GM21390 (cell line): ENCODE measurements around the gene MPPED2.

Source experiments
- ATAC-seq: cut with Tn5 transposase; IDR thresholded peaks from one replicate; pipeline ENCODE4 v1.9.1; 2021; ENCODE audit not compliant: unreplicated experiment

Gene MPPED2, protein sequence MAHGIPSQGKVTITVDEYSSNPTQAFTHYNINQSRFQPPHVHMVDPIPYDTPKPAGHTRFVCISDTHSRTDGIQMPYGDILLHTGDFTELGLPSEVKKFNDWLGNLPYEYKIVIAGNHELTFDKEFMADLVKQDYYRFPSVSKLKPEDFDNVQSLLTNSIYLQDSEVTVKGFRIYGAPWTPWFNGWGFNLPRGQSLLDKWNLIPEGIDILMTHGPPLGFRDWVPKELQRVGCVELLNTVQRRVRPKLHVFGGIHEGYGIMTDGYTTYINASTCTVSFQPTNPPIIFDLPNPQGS

DNA sequence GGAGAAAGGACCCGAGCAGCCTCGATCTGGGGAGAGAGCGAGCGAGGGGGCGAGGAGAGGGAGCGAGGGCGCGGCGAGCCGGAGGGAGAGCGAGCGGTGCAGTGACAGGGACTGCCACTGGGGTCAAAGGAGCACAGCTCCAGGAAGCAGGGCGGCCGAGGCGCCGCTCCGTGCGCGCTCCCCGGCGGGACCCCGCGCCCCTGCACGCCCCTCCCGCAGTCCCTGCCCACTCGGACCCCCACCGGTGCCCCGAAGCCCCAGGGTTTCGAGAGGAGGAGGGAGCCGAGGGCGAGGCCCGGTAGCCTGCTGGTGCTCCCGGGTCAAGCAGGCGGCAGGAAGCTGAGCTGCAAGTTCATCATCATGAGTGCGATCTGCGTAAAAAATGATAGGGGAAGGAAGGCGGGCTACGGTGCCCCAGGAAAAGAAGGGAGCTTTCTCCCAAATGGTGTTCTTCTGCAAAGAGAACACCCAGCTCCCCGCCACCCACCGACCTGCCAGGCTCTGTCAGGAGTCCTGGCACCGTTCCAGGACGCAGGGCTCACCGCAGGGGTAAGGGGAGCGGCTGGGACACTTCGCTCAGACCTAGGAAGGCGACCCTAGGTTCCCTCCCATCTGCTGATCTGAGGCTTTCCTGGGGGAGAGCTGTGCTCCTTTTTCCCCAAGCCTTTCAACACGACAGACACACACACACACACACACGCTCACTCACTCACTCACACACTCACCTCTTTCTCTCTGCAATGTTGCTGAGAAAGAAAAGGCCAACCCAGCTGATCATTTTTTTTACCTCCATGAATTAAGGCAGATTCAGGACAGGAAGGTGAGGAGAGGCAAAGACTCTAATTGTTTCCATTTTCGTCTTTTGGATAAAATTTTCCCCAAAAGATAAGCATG is at the start of gene MPPED2:
MPPED2 (minus strand) TSS at position 103 of the 894 bp plus-strand sequence. CDS start 5,980 bp downstream, outside the sequence.
- ATAC-seq = peak; percentile 92

DNA sequence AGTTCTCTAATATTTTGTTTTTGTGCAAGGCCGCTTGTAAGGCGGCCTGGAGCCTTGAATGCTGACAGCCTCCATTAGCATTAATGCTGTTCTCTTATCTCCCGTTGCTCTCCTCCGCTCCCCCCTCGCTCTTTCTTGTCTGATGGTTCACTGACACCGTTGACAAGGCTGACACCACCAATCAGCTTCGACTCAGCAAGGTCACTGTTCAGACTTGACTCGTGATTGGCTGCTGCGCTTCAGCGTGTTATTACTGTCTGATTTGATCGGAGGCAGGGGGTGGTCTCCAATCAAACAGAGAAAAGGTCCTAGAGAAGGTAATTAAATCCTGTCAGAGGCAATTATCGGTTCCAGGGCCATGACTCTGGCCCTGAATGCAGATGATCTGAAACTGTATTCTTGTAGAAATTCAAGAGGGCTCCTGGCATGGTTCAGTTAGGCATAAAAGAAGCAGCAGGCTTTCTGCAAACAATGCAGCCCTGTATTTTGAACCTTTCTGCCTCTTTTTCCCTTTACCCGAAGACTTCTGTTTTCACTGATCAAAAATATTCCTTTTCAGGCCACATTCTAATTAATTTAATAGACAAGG is 49.3 kb upstream of the MPPED2 start:
- no peak for ATAC-seq

DNA sequence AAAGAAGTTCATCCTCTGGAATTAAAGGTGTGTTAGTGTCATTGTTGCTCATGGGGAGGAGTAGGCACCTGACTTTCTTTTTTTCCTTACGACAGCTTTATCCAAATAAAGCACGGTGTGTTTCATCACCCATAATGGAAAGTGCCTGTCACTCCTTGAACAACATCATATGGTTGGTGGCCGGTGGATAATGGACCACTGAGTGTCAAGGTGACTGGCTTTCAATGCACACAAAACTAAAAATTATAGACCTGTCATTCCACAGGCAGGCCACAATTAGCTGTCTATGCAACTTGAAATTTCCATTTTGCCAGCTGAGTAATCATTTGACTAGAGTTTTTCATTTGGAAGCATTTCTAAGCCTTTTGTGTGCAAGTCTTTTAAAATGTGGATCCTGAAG is 45.0 kb upstream of the MPPED2 start:
- no peak for ATAC-seq

DNA sequence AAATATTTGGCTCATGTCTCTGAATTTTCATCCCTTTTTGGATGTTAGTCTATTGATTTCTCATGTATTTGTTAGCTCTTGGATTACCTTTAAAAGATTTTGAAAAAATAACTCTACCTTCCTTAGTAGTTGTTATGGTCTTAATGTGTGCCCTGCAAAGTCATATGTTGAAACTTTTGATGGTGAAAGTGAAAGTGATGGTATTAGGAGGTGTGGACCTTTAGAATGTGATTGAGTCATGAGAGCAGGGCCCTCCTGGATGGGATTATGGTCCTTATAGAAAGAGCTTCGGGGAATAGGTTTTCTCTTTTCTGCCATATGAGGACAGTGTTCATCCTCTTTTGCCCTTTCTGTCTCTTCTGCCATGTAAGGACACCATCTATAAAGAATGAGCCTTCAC is 33.6 kb upstream of the MPPED2 start:
- no peak for ATAC-seq

DNA sequence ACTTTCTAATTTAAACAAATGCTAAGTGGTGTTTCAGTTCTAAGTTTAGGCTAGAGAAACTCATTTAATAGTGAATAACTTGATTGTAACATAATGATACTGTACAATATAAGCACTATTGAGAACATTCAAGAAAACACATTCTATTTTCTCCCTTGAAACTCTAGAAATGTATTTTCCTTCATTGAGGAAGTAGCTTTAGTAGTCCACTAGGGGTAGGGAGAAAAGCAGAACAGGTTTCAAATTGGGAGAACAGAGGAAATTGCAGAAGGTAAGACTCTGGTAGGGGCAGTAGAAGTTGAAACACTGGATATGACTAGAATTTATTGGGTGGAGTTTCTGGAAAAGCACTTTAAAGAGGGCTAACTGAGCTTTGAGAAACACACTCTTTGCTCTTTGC is 31.6 kb upstream of the MPPED2 start:
- no peak for ATAC-seq

DNA sequence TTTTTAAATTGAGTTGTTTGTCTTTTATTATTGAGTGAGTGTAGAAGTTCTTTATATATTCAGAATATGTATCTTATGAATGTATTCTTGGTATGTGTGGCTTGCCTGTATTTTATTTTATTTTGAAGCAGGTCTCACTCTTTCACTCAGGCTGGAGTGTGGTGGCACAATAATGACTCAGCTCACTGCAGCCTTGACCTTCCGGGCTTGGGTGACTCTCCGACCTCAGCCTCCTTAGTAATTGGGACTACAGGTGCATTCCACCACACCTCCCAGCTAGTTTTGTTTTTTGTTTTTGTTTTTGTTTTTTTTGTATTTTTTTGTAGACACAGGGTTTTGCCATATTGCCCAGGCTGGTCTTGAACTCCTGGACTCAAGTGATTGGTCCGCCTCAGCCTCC is 24.5 kb upstream of the MPPED2 start:
- no peak for ATAC-seq

DNA sequence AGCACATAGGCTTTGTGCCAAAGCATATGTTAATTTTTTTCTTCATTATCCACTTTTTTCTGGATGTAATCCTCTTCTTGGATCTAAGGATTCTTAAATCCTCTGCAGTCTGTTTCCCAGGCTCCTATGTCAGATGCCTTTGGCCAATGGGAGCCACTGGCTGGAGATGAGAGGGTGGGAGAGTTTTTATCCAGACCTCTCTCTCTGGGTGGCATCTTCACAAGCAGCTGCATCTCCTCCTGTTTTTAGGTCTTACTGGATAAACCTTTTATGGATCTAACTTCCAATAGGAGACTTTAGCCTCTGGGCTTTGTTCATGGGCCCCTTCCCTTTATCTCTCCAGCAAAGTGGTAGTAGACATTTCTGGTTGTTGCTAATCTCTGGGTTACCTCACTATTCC is 22.4 kb upstream of the MPPED2 start:
- no peak for ATAC-seq

DNA sequence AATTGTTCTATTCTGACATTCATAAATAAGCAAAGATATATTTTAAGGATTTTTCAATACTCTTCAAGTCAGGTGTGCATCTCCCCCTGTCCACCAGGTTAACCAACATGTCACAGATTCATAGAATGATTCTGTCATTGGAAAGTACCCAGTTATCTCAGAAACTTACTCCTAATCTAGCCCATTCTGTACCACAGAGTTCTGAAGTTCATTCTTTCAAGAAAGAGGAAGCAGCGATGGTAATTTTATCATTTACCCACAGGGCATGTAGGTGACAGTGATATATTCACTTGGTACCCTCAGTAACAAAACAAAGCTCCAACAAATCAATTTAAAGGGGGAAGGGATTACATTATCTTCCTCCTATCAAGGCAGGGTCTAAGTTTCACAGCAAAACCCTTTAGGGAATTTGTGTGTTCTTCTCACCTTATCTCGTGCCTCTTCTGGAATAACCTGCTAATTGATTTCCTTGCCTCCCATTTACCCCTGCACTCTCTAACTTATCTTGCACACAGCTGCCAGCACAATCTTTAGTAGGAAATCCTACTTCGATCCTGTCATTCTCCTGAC is 19.0 kb upstream of the MPPED2 start:
- ATAC-seq = no peak

DNA sequence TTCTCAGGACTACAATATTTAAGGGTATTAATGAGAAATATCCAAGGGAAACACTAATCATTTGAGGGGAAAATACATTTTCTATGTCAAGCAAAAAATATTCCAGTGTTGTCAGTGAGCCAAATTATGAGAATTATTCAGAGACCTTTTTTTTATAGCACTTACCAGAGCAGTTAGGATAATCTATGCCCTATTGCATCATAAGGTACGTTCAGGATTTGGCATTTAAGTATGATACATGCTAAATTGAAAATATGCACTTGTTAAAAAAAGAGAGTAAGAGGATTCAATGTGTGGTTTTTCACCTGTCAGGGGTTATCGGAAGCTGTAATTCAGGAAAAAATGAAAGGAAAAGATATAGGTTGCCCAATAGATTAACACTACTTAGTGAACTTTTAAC is 17.2 kb upstream of the MPPED2 start:
- no peak for ATAC-seq

DNA sequence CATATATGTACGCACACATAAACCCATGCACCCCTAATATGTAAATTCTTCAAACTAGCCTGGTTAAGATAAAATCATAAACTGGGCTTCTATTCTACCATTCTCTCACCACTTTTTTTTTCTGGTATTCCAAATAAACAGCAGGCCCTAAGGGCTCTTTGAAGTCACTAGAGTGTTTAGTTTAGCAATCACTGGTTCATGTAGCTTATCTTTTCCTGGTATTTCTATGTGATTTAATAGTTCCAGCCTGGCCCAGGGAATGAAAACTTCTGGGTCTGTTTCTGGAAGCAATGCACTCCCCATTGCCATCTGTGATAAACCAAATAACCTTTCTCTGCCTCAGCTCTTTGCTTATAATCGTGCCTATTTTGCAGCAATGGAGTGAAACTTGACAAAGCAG is 10.7 kb upstream of the MPPED2 start:
- no peak for ATAC-seq

DNA sequence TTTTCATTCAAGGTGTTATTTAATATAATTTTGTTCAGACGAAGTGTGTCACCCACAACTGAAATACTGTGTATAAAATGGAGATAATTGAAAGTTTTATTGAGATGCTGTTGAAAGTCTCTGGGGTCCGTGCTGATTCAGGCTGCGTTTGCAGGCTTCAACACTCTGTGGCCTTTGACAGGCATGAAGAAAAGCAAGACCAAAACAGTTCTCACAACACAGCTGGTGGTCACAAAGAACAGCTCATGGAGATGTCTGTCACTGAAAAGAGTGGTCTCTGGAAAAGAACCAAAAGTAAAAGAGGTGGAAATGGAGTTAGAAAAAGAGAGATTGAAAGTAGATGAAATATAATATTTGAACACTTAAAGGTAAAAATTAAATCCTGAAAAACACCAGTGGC is 9.8 kb upstream of the MPPED2 start:
- no peak for ATAC-seq

DNA sequence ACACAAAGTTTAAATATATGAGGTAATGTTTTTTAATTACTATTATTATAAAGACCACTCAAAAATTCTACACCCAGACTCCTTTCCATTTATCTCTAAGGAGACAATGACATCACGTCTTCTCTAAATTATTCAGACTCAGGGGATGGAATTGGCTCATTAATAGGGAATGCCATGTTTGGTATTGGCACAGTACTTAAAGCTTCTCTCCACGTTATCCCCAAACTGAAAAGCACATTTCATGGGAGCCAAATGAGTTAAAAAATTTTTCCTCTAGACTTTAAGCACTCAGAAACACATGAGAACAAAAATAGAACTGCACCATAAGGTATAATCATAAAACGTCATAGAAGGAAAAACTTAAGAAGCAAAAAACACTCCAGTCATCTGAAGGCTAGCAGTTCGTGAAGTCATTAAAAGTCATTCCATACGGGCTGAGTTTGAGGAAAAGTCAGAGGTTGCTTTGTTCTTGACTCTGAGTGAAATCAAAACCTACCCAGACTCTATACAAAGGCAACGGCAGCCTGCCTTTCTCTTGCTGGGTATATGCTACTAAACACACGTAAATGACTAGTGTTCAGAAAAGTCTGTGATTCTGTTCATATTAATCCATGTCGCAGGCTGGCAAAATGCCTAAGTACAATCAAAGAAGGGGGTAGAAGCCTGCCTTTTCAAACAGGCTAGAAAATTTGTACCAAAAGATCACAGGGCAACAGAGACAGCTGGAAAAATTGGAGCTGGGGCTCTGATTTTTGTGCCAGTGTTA is 8.7 kb upstream of the MPPED2 start:
- no peak for ATAC-seq

DNA sequence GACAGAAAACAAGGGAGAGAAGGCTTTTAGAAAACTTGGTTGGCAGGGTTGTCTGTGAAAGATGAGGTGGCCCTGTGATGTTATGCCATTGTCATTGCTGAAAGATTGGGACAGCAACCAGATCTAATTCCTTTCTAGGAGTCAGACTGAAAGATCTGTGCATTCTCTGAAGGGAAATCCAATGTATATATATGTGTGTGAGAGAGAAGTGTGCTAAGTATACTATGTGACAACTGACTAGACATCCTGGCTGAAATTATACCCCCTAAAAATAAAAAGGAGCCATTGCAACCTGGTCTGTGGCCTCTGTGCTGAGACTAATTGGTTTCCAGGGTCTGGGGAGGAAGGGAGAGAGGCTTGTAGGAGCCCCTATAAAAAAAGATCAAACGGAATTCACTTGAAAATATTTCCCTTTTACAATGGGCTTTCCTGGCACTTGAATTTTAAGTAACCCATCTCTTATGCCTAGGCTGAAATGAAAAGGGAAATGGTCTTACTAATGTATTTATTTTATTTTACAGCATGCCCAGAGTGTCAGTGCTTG is 1.2 kb upstream of the MPPED2 start:
- no peak for ATAC-seq

DNA sequence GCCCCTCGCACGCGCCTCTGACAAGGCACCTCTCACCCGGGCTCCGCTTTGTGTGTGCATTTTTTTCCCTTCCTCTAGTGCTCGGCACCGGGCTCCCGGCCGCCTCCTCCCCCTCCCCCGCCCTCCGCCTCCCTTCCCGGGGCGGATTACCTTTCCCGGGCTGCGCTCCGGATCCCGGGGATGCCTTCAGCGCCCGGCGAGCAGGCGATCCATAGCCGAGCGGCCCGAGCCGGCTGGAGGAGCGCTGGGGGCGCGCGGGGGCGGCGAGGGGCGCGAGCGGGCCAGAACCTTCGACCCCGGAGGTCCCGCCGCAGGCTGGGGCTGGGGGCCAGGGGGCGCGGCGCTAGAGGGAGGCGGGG is 282 bp downstream of the MPPED2 start:
- peak; percentile 34 for ATAC-seq

DNA sequence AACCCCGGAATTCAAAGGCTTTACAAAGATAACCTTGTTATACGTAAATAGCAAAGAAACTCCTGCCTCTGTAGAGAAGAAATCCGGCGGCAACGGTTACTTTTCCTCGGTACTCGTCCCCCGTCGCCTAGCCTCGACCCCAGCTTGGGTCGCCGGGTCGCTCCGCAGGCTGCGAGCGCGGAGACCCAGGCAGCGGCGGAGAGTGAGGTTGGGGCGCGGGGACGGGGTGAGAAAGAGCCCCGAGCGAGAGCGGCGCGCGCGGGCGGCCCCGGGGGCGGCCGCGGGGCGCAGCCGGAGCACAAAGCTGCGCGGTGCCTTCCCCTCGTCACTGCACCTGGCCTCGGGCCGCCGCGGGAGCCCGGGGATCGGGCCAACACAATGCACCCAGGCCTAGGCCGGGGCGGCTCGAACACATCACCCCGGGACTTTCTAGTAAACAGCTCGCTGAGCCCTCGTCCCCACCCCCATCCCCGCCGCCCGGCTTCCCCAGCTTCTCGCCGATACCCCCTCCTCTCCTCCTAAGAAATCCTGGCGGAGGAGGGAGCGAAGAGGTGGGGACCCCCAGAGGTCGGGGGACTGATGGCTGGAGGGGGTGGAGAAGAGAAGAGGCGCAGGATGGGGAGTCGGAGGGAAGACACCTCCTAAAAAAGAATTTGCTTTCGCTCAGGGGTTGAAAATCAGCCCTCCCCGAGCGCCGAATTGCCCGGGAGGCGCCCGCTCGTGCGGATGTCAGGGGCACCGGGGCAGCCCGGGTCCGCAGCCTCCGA is 845 bp downstream of the MPPED2 start:
- peak; percentile 29 for ATAC-seq

DNA sequence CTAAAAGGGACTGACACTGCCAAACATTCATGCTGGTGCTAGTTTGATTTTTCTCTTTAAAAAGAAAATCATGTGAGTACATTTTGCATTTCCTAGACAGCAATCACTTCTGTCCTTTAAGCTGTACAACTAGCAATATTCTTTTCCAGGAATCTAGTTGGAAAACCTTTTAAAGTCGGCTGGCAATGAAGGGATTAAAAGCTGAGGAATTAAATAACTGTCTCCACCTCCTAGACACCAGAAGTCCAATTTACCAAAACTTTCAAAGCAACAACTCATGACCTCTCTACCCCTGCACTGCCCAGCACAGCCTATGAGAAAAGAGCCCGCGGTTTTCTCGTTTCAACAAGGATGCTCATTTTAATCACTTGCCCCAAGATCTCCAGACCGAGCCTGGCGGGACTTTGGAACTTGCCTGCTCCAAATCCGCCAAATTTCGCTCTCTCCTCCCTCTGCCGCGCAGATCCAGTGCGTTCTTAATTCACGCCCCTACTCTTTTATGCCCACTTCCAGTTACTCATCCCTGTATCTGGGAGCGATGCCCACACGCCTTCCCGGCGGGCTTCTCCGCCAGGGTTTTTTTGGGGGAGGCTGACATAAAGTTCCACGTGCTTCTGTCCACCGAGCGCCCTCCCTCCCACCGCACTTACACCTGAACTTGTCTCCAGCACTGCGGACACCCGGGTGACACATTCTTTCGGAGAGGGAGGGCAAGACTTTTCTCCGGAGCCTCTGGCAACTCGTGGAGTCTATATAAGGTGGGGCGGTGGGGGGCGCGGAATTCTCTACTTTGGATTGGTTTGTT is 2.5 kb downstream of the MPPED2 start:
- no peak for ATAC-seq

DNA sequence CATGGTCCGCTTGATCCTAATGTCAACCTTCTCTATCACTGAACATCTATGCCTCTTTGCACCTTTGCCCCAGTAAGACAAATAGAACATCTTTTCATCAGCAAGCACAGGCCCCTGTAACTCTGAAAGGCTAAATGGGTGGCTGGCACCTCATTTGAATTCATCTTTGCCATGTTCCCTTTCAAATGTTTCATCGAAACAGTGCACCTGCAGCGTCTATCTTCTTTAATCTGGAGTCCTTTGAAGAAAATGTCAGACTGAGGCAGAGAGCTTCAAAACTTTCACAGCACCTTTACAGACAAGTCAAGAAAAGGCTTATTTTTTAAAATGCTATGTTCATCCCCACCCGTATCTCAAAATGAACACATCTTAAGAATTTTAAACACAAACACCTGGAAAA is 3.4 kb downstream of the MPPED2 start:
- no peak for ATAC-seq

DNA sequence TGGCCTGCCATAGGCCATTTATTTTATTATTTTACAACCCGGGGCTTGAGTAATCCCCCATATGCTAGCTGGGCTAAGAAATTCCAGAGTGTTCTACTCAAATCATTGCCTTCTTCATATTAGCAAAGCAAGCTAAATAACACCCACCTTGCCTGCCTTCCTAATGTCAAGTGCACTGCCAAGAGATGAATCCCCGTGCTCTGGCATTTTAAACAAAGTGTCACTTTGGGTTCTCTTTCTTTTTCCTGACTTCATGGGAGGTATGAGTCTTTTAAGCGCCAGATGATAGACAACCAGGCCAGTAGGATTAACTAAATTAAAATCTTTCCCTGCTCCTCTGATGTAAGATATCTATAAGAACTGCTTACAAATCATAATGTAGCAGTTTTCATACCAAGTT is 4.5 kb downstream of the MPPED2 start:
- ATAC-seq = no peak

DNA sequence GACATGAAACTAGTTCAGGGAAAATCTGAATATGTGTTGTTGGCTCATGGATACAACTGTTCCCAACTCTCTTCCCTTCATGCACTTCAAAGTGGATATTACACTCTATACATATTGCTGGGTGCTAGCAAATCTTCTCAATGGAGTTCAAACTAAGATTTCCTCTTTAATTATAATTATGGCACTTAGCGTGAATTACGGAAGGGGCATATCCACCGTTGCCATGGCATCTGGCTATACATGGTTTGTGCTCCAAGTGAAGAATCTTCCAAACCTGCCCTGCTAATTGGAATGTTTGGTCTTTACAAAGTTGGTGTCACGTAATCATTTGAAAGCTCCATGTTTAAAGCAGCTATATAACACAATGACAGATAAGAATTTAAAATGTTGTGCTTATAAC is 5.6 kb downstream of the MPPED2 start:
- no peak for ATAC-seq
